ENCODE results near the gene BGN.

DNA sequence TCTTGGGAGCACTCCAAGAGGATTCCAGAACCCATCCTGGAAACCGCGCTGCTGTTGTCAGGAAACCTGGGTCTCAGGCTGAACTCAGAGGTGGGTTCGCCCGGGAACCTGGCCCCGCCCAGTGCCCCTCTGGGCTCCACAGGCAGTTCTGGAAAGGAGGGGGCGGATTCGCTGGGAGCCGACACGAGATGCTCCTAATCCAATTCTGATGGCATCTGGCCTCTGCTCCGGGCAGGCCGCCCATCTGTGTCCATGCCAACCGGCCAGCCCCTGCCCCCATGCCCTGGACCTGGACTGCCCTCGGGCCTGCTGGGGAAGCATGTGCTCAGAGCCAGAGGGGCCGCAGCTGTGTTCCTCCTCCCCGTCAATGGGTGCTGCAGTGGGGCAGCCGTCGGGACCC lies 43.6 kb downstream of the BGN start:
- TF ChIP-seq SIN3A (IDR thresholded peaks at IDR 0.05; ENCODE audit: borderline replicate concordance, insufficient read depth, low read depth, low read length) (no peak), POLR2AphosphoS5 (IDR thresholded peaks at IDR 0.05; ENCODE audit: low read depth, low read length) (no peak)
- TF ChIP-seq, protein P1, sequence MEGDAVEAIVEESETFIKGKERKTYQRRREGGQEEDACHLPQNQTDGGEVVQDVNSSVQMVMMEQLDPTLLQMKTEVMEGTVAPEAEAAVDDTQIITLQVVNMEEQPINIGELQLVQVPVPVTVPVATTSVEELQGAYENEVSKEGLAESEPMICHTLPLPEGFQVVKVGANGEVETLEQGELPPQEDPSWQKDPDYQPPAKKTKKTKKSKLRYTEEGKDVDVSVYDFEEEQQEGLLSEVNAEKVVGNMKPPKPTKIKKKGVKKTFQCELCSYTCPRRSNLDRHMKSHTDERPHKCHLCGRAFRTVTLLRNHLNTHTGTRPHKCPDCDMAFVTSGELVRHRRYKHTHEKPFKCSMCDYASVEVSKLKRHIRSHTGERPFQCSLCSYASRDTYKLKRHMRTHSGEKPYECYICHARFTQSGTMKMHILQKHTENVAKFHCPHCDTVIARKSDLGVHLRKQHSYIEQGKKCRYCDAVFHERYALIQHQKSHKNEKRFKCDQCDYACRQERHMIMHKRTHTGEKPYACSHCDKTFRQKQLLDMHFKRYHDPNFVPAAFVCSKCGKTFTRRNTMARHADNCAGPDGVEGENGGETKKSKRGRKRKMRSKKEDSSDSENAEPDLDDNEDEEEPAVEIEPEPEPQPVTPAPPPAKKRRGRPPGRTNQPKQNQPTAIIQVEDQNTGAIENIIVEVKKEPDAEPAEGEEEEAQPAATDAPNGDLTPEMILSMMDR (IDR thresholded peaks at IDR 0.05), result no peak
- TF ChIP-seq, protein P2, sequence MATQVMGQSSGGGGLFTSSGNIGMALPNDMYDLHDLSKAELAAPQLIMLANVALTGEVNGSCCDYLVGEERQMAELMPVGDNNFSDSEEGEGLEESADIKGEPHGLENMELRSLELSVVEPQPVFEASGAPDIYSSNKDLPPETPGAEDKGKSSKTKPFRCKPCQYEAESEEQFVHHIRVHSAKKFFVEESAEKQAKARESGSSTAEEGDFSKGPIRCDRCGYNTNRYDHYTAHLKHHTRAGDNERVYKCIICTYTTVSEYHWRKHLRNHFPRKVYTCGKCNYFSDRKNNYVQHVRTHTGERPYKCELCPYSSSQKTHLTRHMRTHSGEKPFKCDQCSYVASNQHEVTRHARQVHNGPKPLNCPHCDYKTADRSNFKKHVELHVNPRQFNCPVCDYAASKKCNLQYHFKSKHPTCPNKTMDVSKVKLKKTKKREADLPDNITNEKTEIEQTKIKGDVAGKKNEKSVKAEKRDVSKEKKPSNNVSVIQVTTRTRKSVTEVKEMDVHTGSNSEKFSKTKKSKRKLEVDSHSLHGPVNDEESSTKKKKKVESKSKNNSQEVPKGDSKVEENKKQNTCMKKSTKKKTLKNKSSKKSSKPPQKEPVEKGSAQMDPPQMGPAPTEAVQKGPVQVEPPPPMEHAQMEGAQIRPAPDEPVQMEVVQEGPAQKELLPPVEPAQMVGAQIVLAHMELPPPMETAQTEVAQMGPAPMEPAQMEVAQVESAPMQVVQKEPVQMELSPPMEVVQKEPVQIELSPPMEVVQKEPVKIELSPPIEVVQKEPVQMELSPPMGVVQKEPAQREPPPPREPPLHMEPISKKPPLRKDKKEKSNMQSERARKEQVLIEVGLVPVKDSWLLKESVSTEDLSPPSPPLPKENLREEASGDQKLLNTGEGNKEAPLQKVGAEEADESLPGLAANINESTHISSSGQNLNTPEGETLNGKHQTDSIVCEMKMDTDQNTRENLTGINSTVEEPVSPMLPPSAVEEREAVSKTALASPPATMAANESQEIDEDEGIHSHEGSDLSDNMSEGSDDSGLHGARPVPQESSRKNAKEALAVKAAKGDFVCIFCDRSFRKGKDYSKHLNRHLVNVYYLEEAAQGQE (IDR thresholded peaks at IDR 0.05; ENCODE audit: insufficient read depth in 1 of 2, low read depth in 2 of 2, low read length in 1 of 2), result no peak

Data from Panc1 (cell line).